ENCODE results near the gene SELENOV. TPM values are rescaled to one million over a fixed set of nuclear protein-coding genes. Genes with fewer than 3 reads are reported as not detected.

Gene SELENOV
- total and polyA plus RNA-seq, 9 of the 15 experiments (the other 6 are each of a cell fraction or from before 2014, with no cell fraction given) = 0.04 to 0.09 (median 0.06) TPM; not detected in 4

DNA sequence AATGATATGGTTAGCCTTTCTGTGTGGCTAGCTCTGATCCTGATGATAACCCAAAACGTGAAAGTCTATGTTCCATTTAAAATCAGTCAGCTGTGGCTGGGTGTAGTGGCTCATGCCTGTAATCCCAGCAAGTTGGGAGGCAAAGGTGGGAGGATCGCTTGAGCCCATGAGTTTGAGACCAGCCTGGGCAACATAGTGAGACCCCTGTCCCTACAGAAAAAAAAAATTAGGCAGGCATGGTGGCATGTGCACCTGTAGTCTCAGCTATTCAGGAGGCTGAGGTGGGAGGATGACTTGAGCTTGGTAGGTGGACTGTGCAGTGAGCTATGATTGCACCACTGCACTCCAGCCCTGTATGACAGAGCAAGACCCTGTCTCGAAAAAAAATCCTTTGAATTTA is 18.9 kb downstream of the SELENOV start:
- TF ChIP-seq, protein P1, sequence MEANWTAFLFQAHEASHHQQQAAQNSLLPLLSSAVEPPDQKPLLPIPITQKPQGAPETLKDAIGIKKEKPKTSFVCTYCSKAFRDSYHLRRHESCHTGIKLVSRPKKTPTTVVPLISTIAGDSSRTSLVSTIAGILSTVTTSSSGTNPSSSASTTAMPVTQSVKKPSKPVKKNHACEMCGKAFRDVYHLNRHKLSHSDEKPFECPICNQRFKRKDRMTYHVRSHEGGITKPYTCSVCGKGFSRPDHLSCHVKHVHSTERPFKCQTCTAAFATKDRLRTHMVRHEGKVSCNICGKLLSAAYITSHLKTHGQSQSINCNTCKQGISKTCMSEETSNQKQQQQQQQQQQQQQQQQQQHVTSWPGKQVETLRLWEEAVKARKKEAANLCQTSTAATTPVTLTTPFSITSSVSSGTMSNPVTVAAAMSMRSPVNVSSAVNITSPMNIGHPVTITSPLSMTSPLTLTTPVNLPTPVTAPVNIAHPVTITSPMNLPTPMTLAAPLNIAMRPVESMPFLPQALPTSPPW (CRISPR knock-in tag; IDR thresholded peaks at IDR 0.05) = no peak
- TF ChIP-seq ZNF764 (CRISPR knock-in tag; IDR thresholded peaks at IDR 0.05; ENCODE audit: low read depth) = no peak
- no peak for TF ChIP-seq MIER1 (IDR thresholded peaks at IDR 0.05; ENCODE audit: low read depth)
- TF ChIP-seq SRSF3 (IDR thresholded peaks at IDR 0.05; ENCODE audit: insufficient read depth, low read length) = no peak
- no peak for TF ChIP-seq NFYB (IDR thresholded peaks at IDR 0.05; ENCODE audit: extremely low read depth, insufficient read length)
- TF ChIP-seq ELK3 (CRISPR knock-in tag; IDR thresholded peaks at IDR 0.05) = no peak
- TF ChIP-seq NFE2 (IDR thresholded peaks at IDR 0.05; ENCODE audit: low read depth) = no peak
- no peak for TF ChIP-seq ZSCAN32 (CRISPR knock-in tag; IDR thresholded peaks at IDR 0.05)
- TF ChIP-seq POLR2AphosphoS2 (IDR thresholded peaks at IDR 0.05; ENCODE audit: low read length) = no peak
- no peak for TF ChIP-seq PYGO2 (tag; IDR thresholded peaks at IDR 0.05)
- TF ChIP-seq, protein P2, sequence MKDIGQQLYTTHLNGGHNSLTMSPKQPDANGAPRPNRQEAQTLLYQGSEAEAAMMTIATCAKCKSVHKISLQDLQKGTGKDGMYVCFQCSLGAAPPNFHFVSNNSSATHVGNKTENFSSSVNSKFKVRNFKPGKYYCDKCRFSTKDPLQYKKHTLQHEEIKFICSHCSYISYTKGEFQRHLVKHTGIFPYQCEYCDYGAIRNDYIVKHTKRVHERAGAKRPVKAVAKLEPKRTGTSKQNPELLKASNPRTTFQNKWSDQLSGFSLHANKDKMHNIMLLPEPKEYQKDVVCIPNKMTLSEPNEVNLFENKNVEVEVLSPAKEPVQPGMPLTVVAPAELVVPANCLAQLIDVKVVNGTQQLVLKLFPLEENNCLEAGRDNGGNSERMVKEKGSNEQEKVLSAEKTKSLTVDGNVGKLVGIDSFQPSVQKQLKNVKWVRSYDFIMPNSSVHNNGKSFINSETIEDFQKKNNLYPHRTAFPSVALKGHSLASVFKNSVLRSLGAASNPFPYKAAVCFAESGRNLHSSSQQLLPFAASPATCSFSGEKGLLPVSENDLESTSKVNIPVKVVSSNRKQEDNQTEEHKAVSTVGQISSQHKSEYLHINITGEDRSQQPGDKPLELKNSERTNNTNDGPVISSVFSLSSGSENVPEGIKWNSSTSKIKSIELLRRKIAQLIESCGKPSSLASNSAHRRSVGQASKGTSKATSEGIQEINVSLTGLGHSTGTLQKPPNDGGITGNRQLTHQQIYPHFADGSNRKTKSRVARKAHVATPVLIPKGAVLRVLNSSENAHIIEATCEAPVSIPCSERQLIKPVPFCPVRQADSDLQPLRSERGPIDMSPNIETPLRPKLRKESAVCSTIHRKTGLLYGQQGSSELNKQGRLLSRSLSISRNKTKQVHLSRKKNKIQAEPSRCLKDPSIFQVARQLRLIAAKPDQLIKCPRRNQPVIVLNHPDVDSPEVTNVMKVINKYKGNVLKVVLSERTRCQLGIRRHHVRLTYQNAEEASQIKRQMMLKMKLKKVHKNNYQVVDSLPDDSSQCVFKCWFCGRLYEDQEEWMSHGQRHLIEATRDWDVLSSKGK (CRISPR knock-in tag; IDR thresholded peaks at IDR 0.05) = no peak
- no peak for TF ChIP-seq SMAD3 (CRISPR knock-in tag; conservative IDR thresholded peaks at IDR 0.05)
- TF ChIP-seq MBD2 (IDR thresholded peaks at IDR 0.05; ENCODE audit: borderline replicate concordance, low read depth) = no peak
- TF ChIP-seq HMG20A (CRISPR knock-in tag; conservative IDR thresholded peaks at IDR 0.05) = no peak
- TF ChIP-seq ZC3H4 (CRISPR knock-in tag; IDR thresholded peaks at IDR 0.05; ENCODE audit: borderline replicate concordance) = no peak
- TF ChIP-seq ADNP (tag; IDR thresholded peaks at IDR 0.05) = no peak
- no peak for TF ChIP-seq SUPT5H (IDR thresholded peaks at IDR 0.05)
- CTCF ChIA-PET (ENCODE audit: low intra/inter-chr PET ratio) = interaction anchor here (2.1 kb wide), 1 partner anchor 36 kb away, joined by 11 read pairs; no protein-coding TSS in a partner anchor
- FAIRE-seq (no peak), DNase-seq (ENCODE audit: extremely low read depth in 1 of 4, low spot score in 3 of 4) (no peak), ATAC-seq (no peak)
- H3K27ac ChIP-seq (ENCODE audit: extremely low read depth, low read depth, low read length) = no peak overlapping the region
- WGBS (ENCODE audit: insufficient coverage, low coverage, missing lambda C conversion rate) = 12% methylated on average over 3 of the region's 3 CpGs
- no peaks in the 10 kb centered on the region for H4K20me1 ChIP-seq (replicated peaks; ENCODE audit: control insufficient read depth, insufficient read depth, low read length)
- H3K27me3 ChIP-seq (ENCODE audit: control insufficient read depth in 2 of 2, insufficient read depth in 2 of 2, low read length in 2 of 2) = no peaks in the 10 kb centered on the region
- no TSS peak for BruUV-seq (replicated peaks)
- 0 out of 3 replicates have a peak, but pooled peaks cover 2% of the 10 kb centered on the region for H3K36me3 ChIP-seq (ENCODE audit: control insufficient read depth, insufficient read depth, low read length)
- intact Hi-C loops (cut with micrococcal nuclease) = loop anchor here (2.0 kb wide), 1 partner anchor 59 kb away; no protein-coding TSS in a partner anchor
- H3K9ac ChIP-seq (ENCODE audit: insufficient read depth in 1 of 2, low read depth in 2 of 2, low read length in 2 of 2) = no peak overlapping the region
- peaks cover 23% of the 10 kb centered on the region for H3K79me2 ChIP-seq (ENCODE audit: control insufficient read depth, insufficient read depth, low read length)
- POLR2A ChIA-PET = interaction anchor here (1.0 to 1.9 kb wide), 4 partner anchors 88 to 218 kb away, joined by 3 to 13 read pairs (median 6); partner anchors contain the start of genes RPS16 and SUPT5H
- H3K9me3 ChIP-seq (replicated peaks; ENCODE audit: control insufficient read depth, insufficient read depth, low read depth, low read length) = no peaks in the 10 kb centered on the region
- peaks cover 3 to 6% of the 10 kb centered on the region in 2 experiments; a peak in 2 of 5 replicates for H3K4me1 ChIP-seq (replicated peaks in 1 of 2; ENCODE audit: control insufficient read depth in 2 of 2, insufficient read depth in 2 of 2, low read length in 2 of 2)
- in situ Hi-C loops (cut with MboI) = no loop called here
- no peak overlapping the region for H3K4me2 ChIP-seq (ENCODE audit: insufficient read depth, low read length)
- no peaks in the 10 kb centered on the region for H3K9me1 ChIP-seq (ENCODE audit: control insufficient read depth, insufficient read depth, low read length)
- H3K4me3 ChIP-seq = no peak overlapping the region
- H2AFZ ChIP-seq (ENCODE audit: low read depth, low read length) = no peak overlapping the region

All from K562 (cell line).